Measurements from ENCODE around the gene STXBP5. TPM values are rescaled to one million over a fixed set of nuclear protein-coding genes. Genes with fewer than 3 reads are reported as not detected.

STXBP5 gene
- total and polyA plus RNA-seq, 2 donors = 16.1 to 16.8 TPM

DNA sequence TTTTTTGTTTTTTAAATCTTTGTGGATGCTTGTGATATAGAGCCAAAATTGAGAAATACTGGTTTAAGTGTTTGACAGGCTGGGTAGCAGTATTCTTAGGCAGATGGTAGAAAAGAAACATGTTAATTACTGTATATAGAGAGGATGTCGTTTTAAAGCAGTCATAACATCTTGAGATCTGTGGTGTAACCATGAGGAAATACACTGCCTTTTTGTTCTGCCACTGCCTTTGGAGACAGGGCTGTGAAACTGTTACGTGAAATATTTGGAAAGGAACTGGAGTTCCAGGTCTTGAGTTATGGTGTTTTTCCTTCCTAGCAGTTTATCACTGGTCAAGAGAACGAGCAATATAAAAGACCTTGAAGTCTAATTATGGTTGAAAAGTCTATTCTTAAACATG, 19.5 kb downstream of the STXBP5 start:
- peaks cover under 1 to 5% of the 10 kb centered on the region in 2 donors for H3K36me3 ChIP-seq (ENCODE audit: control insufficient read depth in 2 of 2, insufficient read depth in 2 of 2, low read length in 1 of 2)

DNA sequence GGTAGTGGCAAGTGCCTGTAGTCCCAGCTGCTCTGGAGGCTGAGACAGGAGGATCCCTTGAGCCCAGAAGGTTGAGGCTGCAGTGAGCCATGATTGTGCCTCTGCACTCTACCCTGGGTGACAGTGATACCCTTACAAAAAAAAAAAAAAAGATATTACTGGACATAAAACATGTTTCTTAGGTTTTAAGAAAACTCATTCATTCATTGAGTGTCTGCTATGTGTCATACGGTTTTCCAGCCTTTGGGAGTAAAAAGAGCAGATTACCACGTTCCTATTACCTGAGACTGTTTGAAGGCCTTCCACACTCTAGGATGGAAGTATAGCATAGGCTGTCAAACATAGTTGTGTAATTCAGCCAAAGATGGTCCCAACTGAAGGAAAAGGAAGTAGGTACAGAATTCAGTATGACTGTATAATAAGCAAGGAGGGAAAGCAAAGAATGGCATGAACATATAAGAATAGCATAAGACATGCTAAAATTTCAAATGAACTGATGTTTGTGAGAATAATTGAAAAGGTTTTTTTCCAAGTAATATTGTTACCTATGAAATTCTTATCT, 22.0 kb downstream of the STXBP5 start:
- peaks cover 0 to 5% of the 10 kb centered on the region in 2 donors for H3K36me3 ChIP-seq (ENCODE audit: control insufficient read depth in 2 of 2, insufficient read depth in 2 of 2, low read length in 1 of 2)
- H3K9me3 ChIP-seq (ENCODE audit: control insufficient read depth in 2 of 2, insufficient read depth in 1 of 2, low read length in 1 of 2) = no peaks in the 10 kb centered on the region
- DNase-seq (ENCODE audit: low read depth in 6 of 9, low spot score in 9 of 9) = no peak
- H3K4me1 ChIP-seq (ENCODE audit: control insufficient read depth in 2 of 2, insufficient read depth in 2 of 2, low read length in 2 of 2) = no peaks in the 10 kb centered on the region
- no peaks in the 10 kb centered on the region for H3K27me3 ChIP-seq (ENCODE audit: control insufficient read depth in 2 of 2, insufficient read depth in 1 of 2, low read length in 1 of 2)
- 98% methylated on average over 2 of the region's 2 CpGs for WGBS
- no peak overlapping the region for H3K27ac ChIP-seq (ENCODE audit: low read depth in 1 of 2, low read length in 1 of 2)
- no peak overlapping the region for H3K4me3 ChIP-seq (ENCODE audit: low read length in 2 of 2)

More for the DNA sequence above, 19.5 kb downstream of the STXBP5 start:
- no peak for DNase-seq (ENCODE audit: low read depth in 6 of 9, low spot score in 9 of 9)
- H3K4me3 ChIP-seq (ENCODE audit: low read length in 2 of 2) = no peak overlapping the region
- H3K27me3 ChIP-seq (ENCODE audit: control insufficient read depth in 2 of 2, insufficient read depth in 1 of 2, low read length in 1 of 2) = no peaks in the 10 kb centered on the region
- no peak overlapping the region for H3K27ac ChIP-seq (ENCODE audit: low read depth in 1 of 2, low read length in 1 of 2)
- 83% methylated on average over 3 of the region's 3 CpGs for WGBS
- no peaks in the 10 kb centered on the region for H3K9me3 ChIP-seq (ENCODE audit: control insufficient read depth in 2 of 2, insufficient read depth in 1 of 2, low read length in 1 of 2)
- H3K4me1 ChIP-seq (ENCODE audit: control insufficient read depth in 2 of 2, insufficient read depth in 2 of 2, low read length in 2 of 2) = no peaks in the 10 kb centered on the region

DNA sequence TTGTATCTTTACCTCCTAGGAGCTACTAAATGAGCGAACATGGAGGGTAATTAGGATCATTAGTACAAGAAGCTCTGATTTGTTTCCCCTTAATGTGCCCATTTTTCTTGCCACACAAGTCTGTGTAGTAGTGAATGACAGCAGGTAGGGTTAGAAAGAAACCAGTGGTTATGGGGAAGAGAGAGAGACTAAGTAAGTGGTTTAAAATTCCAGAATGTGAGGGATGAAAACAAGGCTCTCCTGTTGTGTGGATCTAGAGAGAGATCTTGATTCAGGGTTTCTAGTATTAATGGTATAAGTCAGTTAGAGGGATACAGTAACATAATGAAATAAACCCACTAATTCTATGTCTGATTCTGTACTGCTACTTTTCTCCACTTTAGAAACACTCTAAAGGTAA, 22.7 kb downstream of the STXBP5 start:
- Histone ChIP-seq H3K4me3 (ENCODE audit: low read length in 2 of 2) (no peak overlapping the region), H3K4me1 (ENCODE audit: control insufficient read depth in 2 of 2, insufficient read depth in 2 of 2, low read length in 2 of 2) (no peaks in the 10 kb centered on the region), H3K27me3 (ENCODE audit: control insufficient read depth in 2 of 2, insufficient read depth in 1 of 2, low read length in 1 of 2) (no peaks in the 10 kb centered on the region), H3K36me3 (ENCODE audit: control insufficient read depth in 2 of 2, insufficient read depth in 2 of 2, low read length in 1 of 2) (peaks cover 0 to 5% of the 10 kb centered on the region in 2 donors), H3K27ac (ENCODE audit: low read depth in 1 of 2, low read length in 1 of 2) (no peak overlapping the region), H3K9me3 (ENCODE audit: control insufficient read depth in 2 of 2, insufficient read depth in 1 of 2, low read length in 1 of 2) (no peaks in the 10 kb centered on the region)
- WGBS = 100% methylated on average over 1 of the region's 1 CpG
- DNase-seq (ENCODE audit: low read depth in 6 of 9, low spot score in 9 of 9) = no peak

DNA sequence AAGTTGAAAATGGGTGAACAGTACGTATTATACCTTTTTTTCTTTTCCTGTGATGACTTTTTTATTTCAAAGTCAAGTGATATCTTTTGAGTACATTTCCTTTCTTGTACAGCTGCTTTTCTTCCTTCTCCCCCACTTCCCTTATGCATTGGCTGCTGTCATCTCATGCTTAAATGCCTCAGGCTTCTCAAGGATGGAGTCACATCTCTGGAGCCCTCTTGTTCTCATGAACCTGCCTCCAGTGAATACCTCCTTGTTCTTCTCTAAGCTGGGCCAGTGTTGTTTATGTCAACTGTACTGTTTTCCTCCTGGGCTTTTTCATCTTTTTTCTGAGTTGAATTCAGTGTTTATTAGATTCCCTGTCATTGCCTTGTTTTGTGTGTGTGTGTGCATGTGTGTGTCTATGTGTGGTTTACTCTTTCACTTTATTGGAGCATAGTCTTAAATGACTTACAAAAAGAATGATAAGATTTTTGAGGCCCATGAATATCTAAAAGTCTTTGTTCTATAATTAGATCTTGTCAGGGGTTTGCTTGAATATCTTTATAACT, 23.6 kb downstream of the STXBP5 start:
- DNase-seq (ENCODE audit: low read depth in 6 of 9, low spot score in 9 of 9) = peak in 3 of 9 donors; percentile 8 to 51 (median 13)

DNA sequence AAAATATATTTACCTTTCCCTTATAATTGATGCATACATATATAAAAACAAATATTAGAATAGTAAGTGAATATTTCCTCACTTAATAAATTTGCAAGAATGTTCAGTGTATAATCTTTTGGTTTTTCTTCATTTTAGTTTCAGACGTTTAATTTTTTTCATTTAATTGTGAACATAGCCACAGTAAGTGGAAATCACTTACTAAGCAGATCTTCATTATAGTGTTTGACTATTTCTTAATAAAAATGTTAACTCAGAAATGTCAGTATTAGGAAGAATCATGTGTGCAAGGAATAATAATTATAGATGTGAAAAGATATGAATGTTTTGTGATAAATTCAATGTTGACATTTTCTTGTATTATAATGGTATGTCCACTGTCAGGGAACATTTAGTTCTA, 27.4 kb downstream of the STXBP5 start:
- H3K36me3 ChIP-seq (ENCODE audit: control insufficient read depth in 2 of 2, insufficient read depth in 2 of 2, low read length in 1 of 2) = no peaks in the 10 kb centered on the region
- no peak overlapping the region for H3K27ac ChIP-seq (ENCODE audit: low read depth in 1 of 2, low read length in 1 of 2)
- no peaks in the 10 kb centered on the region for H3K4me1 ChIP-seq (ENCODE audit: control insufficient read depth in 2 of 2, insufficient read depth in 2 of 2, low read length in 2 of 2)
- WGBS = 97% methylated on average over 1 of the region's 1 CpG
- no peaks in the 10 kb centered on the region for H3K27me3 ChIP-seq (ENCODE audit: control insufficient read depth in 2 of 2, insufficient read depth in 1 of 2, low read length in 1 of 2)
- no peak overlapping the region for H3K4me3 ChIP-seq (ENCODE audit: low read length in 2 of 2)
- H3K9me3 ChIP-seq (ENCODE audit: control insufficient read depth in 2 of 2, insufficient read depth in 1 of 2, low read length in 1 of 2) = no peaks in the 10 kb centered on the region
- DNase-seq (ENCODE audit: low read depth in 6 of 9, low spot score in 9 of 9) = no peak

More for the DNA sequence above, 23.6 kb downstream of the STXBP5 start:
- no peak overlapping the region for H3K4me3 ChIP-seq (ENCODE audit: low read length in 2 of 2)
- H3K9me3 ChIP-seq (ENCODE audit: control insufficient read depth in 2 of 2, insufficient read depth in 1 of 2, low read length in 1 of 2) = no peaks in the 10 kb centered on the region
- no peaks in the 10 kb centered on the region for H3K27me3 ChIP-seq (ENCODE audit: control insufficient read depth in 2 of 2, insufficient read depth in 1 of 2, low read length in 1 of 2)
- no peaks in the 10 kb centered on the region for H3K4me1 ChIP-seq (ENCODE audit: control insufficient read depth in 2 of 2, insufficient read depth in 2 of 2, low read length in 2 of 2)
- H3K27ac ChIP-seq (ENCODE audit: low read depth in 1 of 2, low read length in 1 of 2) = peak overlapping the region in 1 of 2 donors; percentile 20
- peaks cover 0 to 2% of the 10 kb centered on the region in 2 donors for H3K36me3 ChIP-seq (ENCODE audit: control insufficient read depth in 2 of 2, insufficient read depth in 2 of 2, low read length in 1 of 2)
- 48% methylated on average over 1 of the region's 1 CpG for WGBS

DNA sequence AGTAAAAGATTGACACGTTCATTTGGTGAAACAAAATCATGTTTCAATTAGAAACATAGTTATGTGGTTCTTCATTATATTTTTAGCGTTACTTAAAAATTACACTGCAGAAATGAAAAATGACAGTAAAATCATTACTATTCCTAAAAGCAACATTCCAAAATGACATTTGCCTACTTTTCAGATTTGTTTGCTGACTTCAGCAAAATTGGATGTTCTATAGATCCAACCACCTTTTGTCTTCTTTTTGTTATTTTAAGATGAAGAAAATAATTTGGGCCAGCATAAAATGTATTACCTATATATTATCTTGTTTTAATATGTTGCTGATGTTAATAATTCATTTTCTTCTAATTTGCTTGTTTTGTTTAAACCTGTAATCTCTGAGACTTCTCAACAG, 30.5 kb downstream of the STXBP5 start:
- 96% methylated on average over 2 of the region's 2 CpGs for WGBS
- Histone ChIP-seq H3K36me3 (ENCODE audit: control insufficient read depth in 2 of 2, insufficient read depth in 2 of 2, low read length in 1 of 2) (peaks cover 6 to 7% of the 10 kb centered on the region in 2 donors), H3K27ac (ENCODE audit: low read depth in 1 of 2, low read length in 1 of 2) (no peak overlapping the region), H3K27me3 (ENCODE audit: control insufficient read depth in 2 of 2, insufficient read depth in 1 of 2, low read length in 1 of 2) (no peaks in the 10 kb centered on the region), H3K4me1 (ENCODE audit: control insufficient read depth in 2 of 2, insufficient read depth in 2 of 2, low read length in 2 of 2) (no peaks in the 10 kb centered on the region), H3K9me3 (ENCODE audit: control insufficient read depth in 2 of 2, insufficient read depth in 1 of 2, low read length in 1 of 2) (no peaks in the 10 kb centered on the region), H3K4me3 (ENCODE audit: low read length in 2 of 2) (no peak overlapping the region)
- no peak for DNase-seq (ENCODE audit: low read depth in 6 of 9, low spot score in 9 of 9)

DNA sequence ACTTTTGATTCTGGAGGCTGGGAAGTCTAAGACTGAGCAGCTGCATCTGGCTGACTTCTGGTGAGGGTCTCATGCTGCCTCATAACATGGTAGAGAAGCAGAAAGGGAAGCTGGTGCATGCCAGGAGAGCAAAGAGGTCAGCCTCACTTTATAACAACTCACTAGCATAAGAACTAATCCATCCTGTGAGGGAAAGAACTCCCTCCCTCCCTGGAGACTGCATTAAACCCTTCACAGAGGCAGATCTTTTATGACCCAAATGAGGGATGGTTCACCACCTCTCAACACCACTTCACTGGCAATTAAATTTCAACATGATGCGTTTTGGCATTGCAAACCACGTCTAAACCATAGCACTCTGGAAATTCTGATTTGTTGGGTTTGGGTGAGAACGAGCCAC, 33.9 kb downstream of the STXBP5 start:
- Histone ChIP-seq H3K27me3 (ENCODE audit: control insufficient read depth in 2 of 2, insufficient read depth in 1 of 2, low read length in 1 of 2) (no peaks in the 10 kb centered on the region), H3K4me1 (ENCODE audit: control insufficient read depth in 2 of 2, insufficient read depth in 2 of 2, low read length in 2 of 2) (no peaks in the 10 kb centered on the region), H3K36me3 (ENCODE audit: control insufficient read depth in 2 of 2, insufficient read depth in 2 of 2, low read length in 1 of 2) (peaks cover 6 to 11% of the 10 kb centered on the region in 2 donors), H3K9me3 (ENCODE audit: control insufficient read depth in 2 of 2, insufficient read depth in 1 of 2, low read length in 1 of 2) (no peaks in the 10 kb centered on the region), H3K27ac (ENCODE audit: low read depth in 1 of 2, low read length in 1 of 2) (no peak overlapping the region), H3K4me3 (ENCODE audit: low read length in 2 of 2) (no peak overlapping the region)
- DNase-seq (ENCODE audit: low read depth in 6 of 9, low spot score in 9 of 9) = no peak
- WGBS = over 99% methylated on average over 3 of the region's 3 CpGs

DNA sequence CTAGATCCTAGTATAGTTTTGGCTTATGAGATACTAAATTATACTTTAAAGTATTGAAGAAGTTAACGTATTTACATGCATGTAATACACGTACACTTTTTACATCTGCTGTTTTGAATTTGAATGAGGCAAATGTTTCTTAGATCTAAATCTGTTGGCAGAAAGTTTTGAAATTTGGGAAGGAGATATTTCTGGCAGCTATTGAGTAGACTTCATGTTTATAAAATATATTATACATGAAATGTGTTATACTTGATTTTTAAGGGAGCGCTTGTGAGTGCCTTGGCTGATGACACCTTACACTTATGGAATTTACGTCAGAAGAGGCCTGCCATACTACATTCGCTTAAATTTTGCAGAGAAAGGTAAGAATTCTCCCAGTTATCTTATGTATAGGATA, 34.7 kb downstream of the STXBP5 start:
- Histone ChIP-seq H3K9me3 (ENCODE audit: control insufficient read depth in 2 of 2, insufficient read depth in 1 of 2, low read length in 1 of 2) (no peaks in the 10 kb centered on the region), H3K27ac (ENCODE audit: low read depth in 1 of 2, low read length in 1 of 2) (no peak overlapping the region), H3K4me1 (ENCODE audit: control insufficient read depth in 2 of 2, insufficient read depth in 2 of 2, low read length in 2 of 2) (no peaks in the 10 kb centered on the region), H3K36me3 (ENCODE audit: control insufficient read depth in 2 of 2, insufficient read depth in 2 of 2, low read length in 1 of 2) (peaks cover 6 to 11% of the 10 kb centered on the region in 2 donors), H3K4me3 (ENCODE audit: low read length in 2 of 2) (no peak overlapping the region), H3K27me3 (ENCODE audit: control insufficient read depth in 2 of 2, insufficient read depth in 1 of 2, low read length in 1 of 2) (no peaks in the 10 kb centered on the region)
- DNase-seq (ENCODE audit: low read depth in 6 of 9, low spot score in 9 of 9) = no peak
- WGBS = 98% methylated on average over 5 of the region's 5 CpGs

DNA sequence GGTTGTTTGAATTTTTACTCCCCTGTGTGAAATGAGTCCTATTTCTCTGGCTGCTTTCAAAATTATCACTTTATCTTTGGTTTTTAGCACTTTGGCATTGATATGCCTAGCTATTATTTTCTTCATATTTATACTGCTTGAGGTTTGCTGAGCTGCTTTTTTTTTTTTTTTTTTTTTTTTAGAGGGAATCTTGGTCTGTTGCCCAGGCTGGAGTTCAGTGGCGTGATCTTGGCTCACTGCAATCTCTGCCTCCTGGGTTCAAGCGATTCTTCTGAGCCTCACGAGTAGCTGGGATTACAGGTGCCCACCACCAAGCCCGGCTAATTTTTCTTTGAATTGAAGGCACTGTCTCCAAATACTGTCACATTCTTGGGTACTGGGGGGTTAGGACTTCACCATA, 40.6 kb downstream of the STXBP5 start:
- Histone ChIP-seq H3K27me3 (ENCODE audit: control insufficient read depth in 2 of 2, insufficient read depth in 1 of 2, low read length in 1 of 2) (no peaks in the 10 kb centered on the region), H3K27ac (ENCODE audit: low read depth in 1 of 2, low read length in 1 of 2) (no peak overlapping the region), H3K4me1 (ENCODE audit: control insufficient read depth in 2 of 2, insufficient read depth in 2 of 2, low read length in 2 of 2) (no peaks in the 10 kb centered on the region), H3K4me3 (ENCODE audit: low read length in 2 of 2) (no peak overlapping the region), H3K36me3 (ENCODE audit: control insufficient read depth in 2 of 2, insufficient read depth in 2 of 2, low read length in 1 of 2) (peaks cover 0 to 7% of the 10 kb centered on the region in 2 donors), H3K9me3 (ENCODE audit: control insufficient read depth in 2 of 2, insufficient read depth in 1 of 2, low read length in 1 of 2) (no peaks in the 10 kb centered on the region)
- DNase-seq (ENCODE audit: low read depth in 6 of 9, low spot score in 9 of 9) = no peak
- 98% methylated on average over 4 of the region's 4 CpGs for WGBS

Measured in thymus (tissue), 11 donors.